Smooth muscle cell (in vitro differentiated cells): ENCODE results near the gene PXT1. TPM values are rescaled to one million over a fixed set of nuclear protein-coding genes. Genes with fewer than 3 reads are reported as not detected.
"Not testable (repeated sequence)": the region's sequence is repeated elsewhere in the genome, so short reads cannot be mapped to it uniquely, and the experiment has no call there.

Source experiments
- DNase-seq: peaks from one replicate; lab custom pipeline; 2025; ENCODE audit not compliant: unreplicated experiment; lab: John Stamatoyannopoulos, UW
- H2AFZ ChIP-seq: fragments of 200-600 bp; sonication (generic); 2 replicates; pipeline ENCODE4 v1.6.0; 2016; ENCODE audit warnings: antibody characterized with exemption, low read depth, mild to moderate bottlenecking
- H3F3A ChIP-seq: fragments of 200-600 bp; sonication (generic); 2 replicates; pipeline ENCODE4 v1.6.0; 2017; ENCODE audit warnings: antibody characterized with exemption, low read depth
- H3K27ac ChIP-seq: fragments of 200-600 bp; sonication (generic); 2 replicates; pipeline ENCODE4 v1.5.1; 2016; ENCODE audit warnings: low read depth, mild to moderate bottlenecking
- H3K27me3 ChIP-seq: fragments of 200-600 bp; sonication (generic); 2 replicates; pipeline ENCODE4 v1.6.1; 2016; ENCODE audit warnings: low read depth, mild to moderate bottlenecking
- H3K36me3 ChIP-seq: fragments of 200-600 bp; sonication (generic); 2 replicates; pipeline ENCODE4 v1.5.1; 2016; ENCODE audit warnings: low read depth
- H3K4me1 ChIP-seq: fragments of 200-600 bp; sonication (generic); 2 replicates; pipeline ENCODE4 v1.5.1; 2016; ENCODE audit warnings: low read depth
- H3K4me2 ChIP-seq: fragments of 200-600 bp; sonication (generic); 2 replicates; pipeline ENCODE4 v1.6.0; 2016; ENCODE audit warnings: mild to moderate bottlenecking
- H3K4me3 ChIP-seq: fragments of 200-600 bp; sonication (generic); 2 replicates; pipeline ENCODE4 v1.5.1; 2016; ENCODE audit warnings: mild to moderate bottlenecking
- H3K79me2 ChIP-seq: fragments of 200-600 bp; sonication (generic); 2 replicates; pipeline ENCODE4 v1.6.0; 2016; ENCODE audit warnings: low read depth, mild to moderate bottlenecking
- H3K9ac ChIP-seq: fragments of 200-600 bp; sonication (generic); 2 replicates; pipeline ENCODE4 v1.6.0; 2016; ENCODE audit warnings: low read depth
- H3K9me3 ChIP-seq: fragments of 200-600 bp; sonication (generic); replicated peaks from 2 replicates; pipeline ENCODE4 v1.5.1; 2016; ENCODE audit warnings: low read depth
- H4K20me1 ChIP-seq: fragments of 200-600 bp; sonication (generic); 2 replicates; pipeline ENCODE4 v1.6.0; 2016; ENCODE audit warnings: low read depth
- CTCF ChIP-seq: fragments of 200-600 bp; sonication (generic); IDR thresholded peaks from 2 replicates; pipeline ENCODE4 v1.5.1; 2017; ENCODE audit warnings: borderline replicate concordance, mild to moderate bottlenecking, antibody characterized with exemption; ENCODE audit not compliant: insufficient read depth, poor library complexity, severe bottlenecking
- WGBS: methylation state at CpG from one replicate; pipeline ENCODE4 v1.1.7; 2016; ENCODE audit warnings: low lambda C conversion rate; 5-methylcytosine and 5-hydroxymethylcytosine counted together
- polyA plus RNA-seq: library from polyadenylated mRNA; unstranded; fragments of >200 nt; fragmentation: Nextera tagmentation; extraction: Ambion mirVana; gene quantifications from 2 replicates; pipeline ENCODE4 v1.2.1, GENCODE V29; 2016
- total RNA-seq: library from RNA; depleted of rRNA; stranded (reverse); fragments of >200 nt; gene quantifications from 2 replicates; pipeline ENCODE4 v1.2.3, GENCODE V29; 2014

Gene PXT1
- total and polyA plus RNA-seq, 2 experiments from 2014 or later, result not detected

- no peaks in the 10 kb centered on the region for H3K9me3 ChIP-seq
- H3K4me1 ChIP-seq, result peaks cover 8% of the 10 kb centered on the region
- no peaks in the 10 kb centered on the region for H3K36me3 ChIP-seq
- no peaks in the 10 kb centered on the region for H4K20me1 ChIP-seq
- H3K4me3 ChIP-seq, result no peak overlapping the region
- H3K9ac ChIP-seq, result peak overlapping the region; percentile 60
- no peaks in the 10 kb centered on the region for H3K27me3 ChIP-seq
- H3F3A ChIP-seq, result peaks cover 9% of the 10 kb centered on the region
- WGBS, result 68% methylated on average over 19 of the region's 19 CpGs
- peak overlapping the region; percentile 21 for H2AFZ ChIP-seq
- TF ChIP-seq CTCF, result no peak
- peak; percentile 20 for DNase-seq
- H3K4me2 ChIP-seq, result peak overlapping the region; percentile 59
- H3K27ac ChIP-seq, result peak overlapping the region; percentile 57
- H3K79me2 ChIP-seq, result no peaks in the 10 kb centered on the region
Observed at GRCh38 chr6:36364669-36365479, 77.8 kb downstream of the PXT1 start.

GRCh38 chr6:36364061-36364635, 78.5 kb downstream of the PXT1 start:
- H3K27ac ChIP-seq, result peak overlapping the region; percentile 57
- not testable (repeated sequence) for H3F3A ChIP-seq, H3K9ac ChIP-seq, H3K9me3 ChIP-seq, H3K4me2 ChIP-seq, H2AFZ ChIP-seq, H3K27me3 ChIP-seq, H3K79me2 ChIP-seq, H3K36me3 ChIP-seq, DNase-seq, H3K4me3 ChIP-seq, H4K20me1 ChIP-seq, H3K4me1 ChIP-seq
- WGBS, result 98% methylated on average over 27 of the region's 34 CpGs

- H3K4me3 ChIP-seq, H4K20me1 ChIP-seq, H3K79me2 ChIP-seq, H3K4me2 ChIP-seq, H3K27ac ChIP-seq, DNase-seq, H3K36me3 ChIP-seq, H3K4me1 ChIP-seq, H3F3A ChIP-seq, H3K27me3 ChIP-seq, H3K9ac ChIP-seq, H3K9me3 ChIP-seq, H2AFZ ChIP-seq: not testable (repeated sequence)
- WGBS, result 85% methylated on average over 13 of the region's 13 CpGs
Observed at GRCh38 chr6:36363371-36363752, 79.3 kb downstream of the PXT1 start.

GRCh38 chr6:36362551-36363370, 79.9 kb downstream of the PXT1 start:
- WGBS, result 91% methylated on average over 25 of the region's 25 CpGs

More at GRCh38 chr6:36362551-36363370, 79.9 kb downstream of the PXT1 start:
- no peak overlapping the region for H3K4me2 ChIP-seq
- no peaks in the 10 kb centered on the region for H3K79me2 ChIP-seq
- H3K4me1 ChIP-seq, result peaks cover 4% of the 10 kb centered on the region
- DNase-seq, result no peak
- peaks cover 6% of the 10 kb centered on the region for H3F3A ChIP-seq
- no peaks in the 10 kb centered on the region for H3K27me3 ChIP-seq
- no peak overlapping the region for H3K4me3 ChIP-seq
- no peaks in the 10 kb centered on the region for H3K36me3 ChIP-seq
- no peak overlapping the region for H3K9ac ChIP-seq
- no peak overlapping the region for H3K27ac ChIP-seq
- H3K9me3 ChIP-seq, result no peaks in the 10 kb centered on the region
- no peaks in the 10 kb centered on the region for H4K20me1 ChIP-seq
- TF ChIP-seq CTCF, result no peak
- no peak overlapping the region for H2AFZ ChIP-seq
